GM11168 (cell line): ENCODE data around the gene PRLHR.

ENCODE experiments used
- in situ Hi-C: fragments of 300-500 bp; cut with MboI; formaldehyde crosslinking; loops from one replicate; pipeline ENCODE4 v1.12.0; 2022; ENCODE audit warnings: low sequenced_read_pairs; ENCODE audit not compliant: unreplicated experiment

The PRLHR gene

DNA sequence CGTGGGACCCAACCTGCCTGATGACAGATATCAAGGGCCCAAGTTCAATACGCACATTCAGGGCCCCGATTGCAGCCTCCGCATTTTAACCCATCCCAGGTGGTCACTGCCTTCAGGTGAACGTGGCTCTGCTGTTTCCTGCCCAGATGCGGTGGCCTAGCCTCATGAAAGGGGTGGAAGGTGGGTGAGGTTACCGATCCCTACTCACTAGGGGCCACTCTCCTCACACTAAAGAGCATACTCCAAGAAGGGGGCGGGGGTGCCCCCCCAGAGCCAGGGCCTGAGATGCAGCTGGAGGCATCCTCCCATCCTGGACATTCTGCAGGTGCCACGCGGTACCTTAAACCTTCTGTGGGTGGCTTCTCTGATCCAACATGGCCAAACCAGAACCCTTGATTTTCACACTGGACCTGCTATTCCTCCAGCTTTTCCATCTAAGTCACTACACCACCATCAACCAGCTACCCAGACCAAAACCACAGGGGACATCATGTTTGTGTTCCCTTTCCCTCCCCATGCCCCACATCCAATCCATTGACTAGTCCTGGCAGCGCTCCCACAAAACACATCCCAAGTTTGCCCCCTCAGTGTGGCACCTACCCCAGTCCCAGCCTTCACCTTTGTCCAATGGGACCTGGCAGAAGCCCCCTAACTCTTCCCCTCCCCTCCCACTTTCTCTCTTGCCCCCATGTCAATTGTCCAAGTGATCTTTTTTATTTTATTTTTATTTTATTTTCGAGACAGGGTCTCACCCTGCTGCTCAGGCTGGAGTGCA lies 30.0 kb downstream of the PRLHR start:
- in situ Hi-C loops = loop anchor here (10.0 kb wide), 1 partner anchor 159 kb away; no protein-coding TSS in a partner anchor

DNA sequence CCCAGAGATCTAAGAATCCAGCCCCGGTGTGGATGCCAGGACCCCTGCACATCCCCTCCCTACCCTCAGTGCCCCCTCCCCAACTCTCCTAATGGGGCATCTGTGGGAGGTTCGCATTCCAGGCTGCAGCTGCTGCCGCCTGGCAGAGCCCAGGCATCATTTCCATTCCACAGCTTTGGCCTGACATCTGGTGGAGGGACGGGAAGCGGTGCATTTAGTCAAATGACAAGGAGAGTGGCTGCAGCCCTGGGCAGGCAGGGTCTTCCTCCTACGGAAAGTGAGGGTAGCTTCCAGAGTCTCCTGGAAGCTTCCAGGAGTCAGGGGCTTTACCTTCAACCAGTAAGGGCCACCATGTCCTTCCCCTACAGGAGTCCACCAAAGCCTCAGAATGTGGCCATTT lies 30.8 kb downstream of the PRLHR start:
- in situ Hi-C loops = loop anchor here (10.0 kb wide), 1 partner anchor 160 kb away; no protein-coding TSS in a partner anchor

DNA sequence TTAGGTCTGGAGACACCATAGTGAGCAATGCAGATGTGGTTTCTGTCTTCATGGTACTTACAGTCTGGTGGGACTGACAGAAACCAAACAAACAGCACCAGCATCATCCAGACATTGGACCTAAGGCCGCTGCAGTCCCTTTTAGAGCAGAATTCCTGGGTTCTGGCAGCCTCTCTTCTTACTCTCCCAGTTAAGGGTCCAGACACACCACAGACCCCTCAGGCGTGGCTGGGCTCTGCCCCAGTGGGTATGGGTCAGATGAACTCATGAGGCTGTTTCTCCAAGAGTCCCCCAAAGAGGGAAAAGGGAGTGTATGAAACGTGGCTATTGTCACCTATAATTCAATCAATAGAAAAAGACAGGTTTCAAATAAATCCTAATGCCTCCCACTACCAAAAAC lies 31.3 kb downstream of the PRLHR start:
- in situ Hi-C loops = loop anchor here (10.0 kb wide), 1 partner anchor 161 kb away; no protein-coding TSS in a partner anchor

GRCh38 chr10:118563373-118563890 lies 32.0 kb downstream of the PRLHR start:
- in situ Hi-C loops = loop anchor here (10.0 kb wide), 1 partner anchor 161 kb away; no protein-coding TSS in a partner anchor

DNA sequence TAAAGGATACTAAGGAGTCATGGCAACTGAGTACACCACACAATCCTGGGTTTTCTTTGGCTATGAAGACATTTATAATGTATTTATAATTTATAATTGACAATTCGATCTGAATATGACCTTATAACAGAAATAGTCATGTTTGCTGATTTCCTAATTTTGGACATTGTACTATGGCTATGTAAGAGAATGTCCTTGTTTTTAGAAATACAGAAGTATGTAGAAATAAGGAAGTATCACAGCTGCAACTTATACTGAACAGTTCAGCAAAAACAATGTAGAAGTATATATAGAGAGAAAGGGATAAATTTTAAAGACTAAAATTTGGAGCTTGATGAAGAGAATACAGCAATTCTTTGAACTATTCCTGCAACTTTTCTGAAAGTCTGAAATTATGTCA lies 32.6 kb downstream of the PRLHR start:
- in situ Hi-C loops = loop anchor here (10.0 kb wide), 1 partner anchor 162 kb away; no protein-coding TSS in a partner anchor

GRCh38 chr10:118557946-118558345 lies 37.5 kb downstream of the PRLHR start:
- in situ Hi-C loops = no loop called here

- in situ Hi-C loops = no loop called here
These were observed 43.8 kb downstream of the PRLHR start for GRCh38 chr10:118551535-118552100.

DNA sequence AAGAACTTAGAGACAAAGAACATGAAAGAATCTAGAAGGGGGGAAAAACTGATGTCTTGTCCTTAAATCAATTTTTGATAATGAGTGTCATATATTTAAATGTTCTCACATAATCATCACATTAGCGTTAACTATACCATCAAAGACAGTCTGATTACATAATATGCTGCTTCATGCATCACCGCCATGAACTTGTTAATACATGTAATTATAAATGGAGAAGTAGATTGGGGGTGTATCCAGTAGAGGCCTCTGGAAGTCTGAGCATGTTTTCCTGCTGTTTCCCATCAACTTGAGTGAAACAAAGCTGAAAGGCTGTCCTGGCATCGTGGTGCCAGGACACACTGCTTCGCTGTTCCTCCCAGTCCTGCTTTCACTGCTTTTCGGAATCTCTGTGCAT lies 48.2 kb downstream of the PRLHR start:
- in situ Hi-C loops = no loop called here

DNA sequence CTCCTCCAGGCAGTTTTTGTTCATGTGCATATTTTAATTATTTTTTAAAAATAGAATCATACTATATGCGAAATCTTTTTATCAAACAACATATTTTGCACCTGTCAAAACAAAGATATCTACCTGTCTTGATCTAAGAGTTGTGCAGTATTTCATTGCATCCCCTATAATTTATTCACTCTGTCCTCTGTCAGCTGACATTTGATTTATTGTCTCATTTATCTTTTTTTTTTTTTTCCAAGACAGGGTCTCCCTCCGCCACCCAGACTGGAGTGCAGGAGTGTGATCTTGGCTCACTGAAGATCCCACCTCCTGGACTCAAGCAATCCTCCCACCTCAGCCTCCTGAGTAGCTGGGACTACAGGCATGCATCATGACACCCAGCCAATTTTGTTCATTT lies 49.0 kb downstream of the PRLHR start:
- in situ Hi-C loops = no loop called here

DNA sequence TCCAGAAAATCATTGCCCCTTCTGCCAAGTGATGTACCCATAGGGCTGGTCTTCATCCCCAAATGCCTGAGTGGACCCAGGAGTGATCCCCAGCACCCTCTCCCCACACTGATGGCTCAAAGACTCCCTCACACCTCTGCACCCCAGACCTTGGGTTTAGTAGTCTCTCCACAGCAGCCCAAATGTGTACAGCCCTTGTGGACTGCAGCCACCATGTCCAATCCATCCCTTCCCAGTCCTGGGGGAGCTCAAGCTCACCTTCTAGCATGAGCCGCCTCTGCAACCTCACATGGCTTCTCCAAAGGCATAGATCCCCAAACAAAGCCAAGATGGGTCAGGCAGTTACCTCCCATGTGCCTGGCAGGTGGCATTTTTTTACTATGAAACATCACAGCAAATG lies 50.1 kb downstream of the PRLHR start:
- in situ Hi-C loops = no loop called here

DNA sequence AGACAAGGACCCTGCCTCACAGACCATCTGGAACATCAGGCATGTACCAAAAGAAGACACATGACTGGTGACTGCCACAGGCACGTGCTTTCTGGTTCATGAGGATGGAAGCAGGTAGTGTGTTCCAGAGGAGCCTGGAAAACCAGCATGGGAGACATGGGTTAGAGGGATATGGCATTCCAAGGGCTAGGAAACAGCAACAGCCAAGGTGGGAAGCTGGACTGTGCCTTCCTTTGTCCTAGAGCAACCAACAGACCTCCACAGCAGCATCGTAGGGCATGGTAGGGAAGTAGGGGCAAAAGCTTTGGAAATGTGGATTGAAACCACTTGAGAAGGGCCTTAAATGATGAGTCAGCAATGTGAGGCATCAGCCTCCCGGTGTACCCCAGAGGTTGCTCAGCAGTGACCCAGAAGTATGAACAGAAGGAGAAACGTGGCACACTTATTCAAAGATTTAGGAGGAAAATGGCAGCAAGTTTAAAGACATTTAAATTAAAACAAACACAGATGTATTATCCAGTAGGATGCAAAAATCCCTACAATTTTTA lies 51.0 kb downstream of the PRLHR start:
- in situ Hi-C loops = no loop called here

DNA sequence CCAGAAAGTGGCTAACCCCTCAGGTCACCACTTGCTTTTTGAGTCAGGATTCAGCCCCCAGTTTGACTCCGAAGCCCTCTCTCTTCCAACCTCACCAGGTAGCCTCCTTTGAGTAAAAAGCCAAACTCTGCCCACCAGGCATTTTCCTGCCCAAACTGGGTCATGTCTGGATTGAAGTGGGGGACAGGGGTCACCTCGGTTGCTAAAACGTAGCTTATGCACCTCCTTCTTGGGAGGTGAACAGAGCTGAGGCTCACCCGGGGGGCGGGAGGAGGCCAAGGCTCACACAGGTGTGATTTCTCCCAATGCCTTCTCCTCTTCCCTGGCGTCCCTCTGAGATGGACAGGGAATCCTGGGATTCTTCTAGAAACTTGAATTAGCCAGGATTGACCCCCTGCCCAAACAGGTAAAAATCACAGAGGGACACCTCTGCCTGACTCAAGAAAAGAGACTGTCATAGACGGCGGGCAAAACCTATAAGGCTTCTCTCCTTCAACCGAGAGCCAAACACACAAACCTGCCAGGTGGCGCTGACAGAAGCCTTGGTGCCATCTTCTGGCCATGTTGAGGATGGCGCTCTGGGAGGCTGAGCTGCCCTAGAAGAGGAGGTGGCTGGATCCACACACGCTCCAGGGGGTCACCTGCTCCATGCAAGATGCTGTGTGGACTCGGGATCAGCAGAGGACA lies 51.6 kb downstream of the PRLHR start:
- in situ Hi-C loops = no loop called here

- in situ Hi-C loops = no loop called here
These were observed 52.7 kb downstream of the PRLHR start for GRCh38 chr10:118542745-118543144.

- in situ Hi-C loops = no loop called here
These were observed 53.2 kb downstream of the PRLHR start for GRCh38 chr10:118542205-118542604.

- in situ Hi-C loops = no loop called here
These were observed 53.7 kb downstream of the PRLHR start for GRCh38 chr10:118541718-118542117.
